Thyroid gland (tissue), 4 donors: Measurements from ENCODE around the gene ST14. TPM values are rescaled to one million over a fixed set of nuclear protein-coding genes. Genes with fewer than 3 reads are reported as not detected.

Source experiments
- DNase-seq, 2 donors: peaks; one replicate each; pipeline ENCODE4 v3.0.0-alpha.2; 2019
- H3K27ac ChIP-seq, 3 donors: fragments of 200-600 bp; sonication (generic); 1 replicate in 2 of 3; 2 replicates in 1 of 3; pipeline ENCODE4 v1.5.1; 2016 to 2019; ENCODE audit warnings: mild to moderate bottlenecking in 1 of 3, moderate library complexity in 1 of 3
- H3K27me3 ChIP-seq: fragments of 200-600 bp; sonication (generic); one replicate; pipeline ENCODE4 v1.5.1; 2019
- H3K36me3 ChIP-seq, 2 donors: fragments of 200-600 bp; sonication (generic); one replicate each; pipeline ENCODE4 v1.5.1; 2016 to 2019
- H3K4me1 ChIP-seq, 2 donors: fragments of 200-600 bp; sonication (generic); one replicate each; pipeline ENCODE4 v1.5.1; 2017 to 2019
- H3K4me3 ChIP-seq, 3 donors: fragments of 200-600 bp; sonication (generic); replicated peaks in 1 of 3; 1 replicate in 2 of 3; 2 replicates in 1 of 3; pipeline ENCODE4 v1.5.1; 2016; ENCODE audit warnings: mild to moderate bottlenecking in 1 of 3
- H3K9me3 ChIP-seq: fragments of 200-600 bp; sonication (generic); one replicate; pipeline ENCODE4 v1.5.1; 2017
- POLR2A ChIP-seq, 2 donors: fragments of 450-650 bp; IDR thresholded peaks; one replicate each; pipeline ENCODE4 v1.6.1; 2017; ENCODE audit warnings: antibody characterized with exemption in 2 of 2, mild to moderate bottlenecking in 2 of 2, moderate library complexity in 1 of 2
- WGBS, 2 donors: methylation state at CpG; one replicate each; pipeline ENCODE4 v1.1.5; 2017; 5-methylcytosine and 5-hydroxymethylcytosine counted together
- intact Hi-C: fragments of 100-400 bp; cut with DNase I; formaldehyde crosslinking; loops from one replicate; pipeline ENCODE4 v1.15.1; 2023
- total RNA-seq, 4 donors: library from RNA; depleted of rRNA; stranded (reverse); fragments of >200 nt; gene quantifications; one replicate each; pipeline ENCODE4 v1.2.3, GENCODE V29; 2016
- TF ChIP-seq, protein P1 (sequence below), 6 experiments: fragments of 200-600 bp in 3 of 6; fragments of 450-650 bp in 3 of 6; sonication (generic) in 3 of 6; IDR thresholded peaks; one replicate each; pipeline ENCODE4 v1.5.1; 2016 to 2019; ENCODE audit warnings: antibody characterized with exemption in 6 of 6, mild to moderate bottlenecking in 2 of 6, inconsistent platforms in 1 of 6, moderate library complexity in 1 of 6

ST14 gene
- 100 to 1,000 TPM in 2 of 4 donors, 10 to 100 TPM in 2; 53.3 to 102 (median 90.7) TPM for total RNA-seq

- DNase-seq = peak; percentile 88
- H3K4me1 ChIP-seq = peaks cover 23 to 45% of the 10 kb centered on the region in 2 donors
Observed at GRCh38 chr11:130159657-130160497, at the start of gene ST14. Gene ST14, plus strand, starts transcription at chr11:130159782. Its CDS starts 198 bp downstream, at chr11:130159980.

DNA sequence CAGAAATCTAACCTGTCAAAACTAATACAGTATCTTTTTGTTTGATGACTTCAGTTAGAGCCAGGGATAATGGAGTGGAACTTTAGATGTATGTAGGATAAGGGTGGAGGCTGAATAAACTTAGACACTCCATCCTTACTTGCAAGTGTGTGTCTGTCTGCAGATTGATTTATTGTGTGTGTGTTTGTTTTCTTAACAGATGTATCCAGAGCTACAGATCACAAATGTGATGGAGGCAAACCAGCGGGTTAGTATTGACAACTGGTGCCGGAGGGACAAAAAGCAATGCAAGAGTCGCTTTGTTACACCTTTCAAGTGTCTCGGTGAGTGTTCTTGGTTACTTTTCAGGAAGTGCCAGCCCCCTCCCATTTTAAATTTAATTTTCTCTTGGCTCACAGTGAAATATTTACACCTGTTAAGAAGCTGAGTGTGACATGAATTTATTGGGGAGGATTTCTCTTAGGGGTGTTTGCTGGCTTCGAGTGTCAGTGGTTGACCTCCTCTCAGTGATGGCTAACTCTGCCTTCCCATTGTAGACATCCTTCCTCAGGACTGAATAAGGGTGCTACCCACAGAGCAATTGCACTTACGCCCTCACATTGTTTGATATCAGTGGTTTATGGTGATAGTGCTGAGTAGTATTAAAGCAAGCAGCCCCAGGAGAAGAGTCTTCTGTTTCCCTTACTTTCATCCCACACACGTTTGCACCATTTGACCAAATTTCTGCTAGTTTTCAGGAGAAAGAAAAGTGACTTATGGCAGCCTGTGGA, 49.1 kb upstream of the ST14 start:
- Histone ChIP-seq H3K36me3 (peaks cover 10 to 14% of the 10 kb centered on the region in 2 donors), H3K9me3 (no peaks in the 10 kb centered on the region), H3K4me1 (peaks cover 21 to 24% of the 10 kb centered on the region in 2 donors), H3K4me3 (no peak overlapping the region), H3K27ac (no peak overlapping the region), H3K27me3 (no peaks in the 10 kb centered on the region)
- 93 to 94% methylated on average over 7 of the region's 7 CpGs for WGBS, 2 donors
- TF ChIP-seq, protein P1, sequence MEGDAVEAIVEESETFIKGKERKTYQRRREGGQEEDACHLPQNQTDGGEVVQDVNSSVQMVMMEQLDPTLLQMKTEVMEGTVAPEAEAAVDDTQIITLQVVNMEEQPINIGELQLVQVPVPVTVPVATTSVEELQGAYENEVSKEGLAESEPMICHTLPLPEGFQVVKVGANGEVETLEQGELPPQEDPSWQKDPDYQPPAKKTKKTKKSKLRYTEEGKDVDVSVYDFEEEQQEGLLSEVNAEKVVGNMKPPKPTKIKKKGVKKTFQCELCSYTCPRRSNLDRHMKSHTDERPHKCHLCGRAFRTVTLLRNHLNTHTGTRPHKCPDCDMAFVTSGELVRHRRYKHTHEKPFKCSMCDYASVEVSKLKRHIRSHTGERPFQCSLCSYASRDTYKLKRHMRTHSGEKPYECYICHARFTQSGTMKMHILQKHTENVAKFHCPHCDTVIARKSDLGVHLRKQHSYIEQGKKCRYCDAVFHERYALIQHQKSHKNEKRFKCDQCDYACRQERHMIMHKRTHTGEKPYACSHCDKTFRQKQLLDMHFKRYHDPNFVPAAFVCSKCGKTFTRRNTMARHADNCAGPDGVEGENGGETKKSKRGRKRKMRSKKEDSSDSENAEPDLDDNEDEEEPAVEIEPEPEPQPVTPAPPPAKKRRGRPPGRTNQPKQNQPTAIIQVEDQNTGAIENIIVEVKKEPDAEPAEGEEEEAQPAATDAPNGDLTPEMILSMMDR (IDR thresholded peaks at IDR 0.05) = no peak
- no peak for TF ChIP-seq POLR2A (IDR thresholded peaks at IDR 0.05)
- intact Hi-C loops = no loop called here
- DNase-seq = no peak

More at GRCh38 chr11:130159657-130160497, at the start of gene ST14:
- H3K36me3 ChIP-seq = no peaks in the 10 kb centered on the region
- H3K4me3 ChIP-seq = peak within 1 kb of the TSS; percentile 22 to 58 (median 48)
- 1 to 2% methylated on average over 9 to 59 of the region's 89 CpGs for WGBS, 2 donors
- intact Hi-C loops = no loop called here
- H3K9me3 ChIP-seq = no peaks in the 10 kb centered on the region
- H3K27me3 ChIP-seq = no peaks in the 10 kb centered on the region
- H3K27ac ChIP-seq = peak within 1 kb of the TSS; percentile 10 to 82 (median 54)
- TF ChIP-seq, protein P1 (IDR thresholded peaks at IDR 0.05) = peak in 1 of 6 experiments; percentile 5
- peak; percentile 91 to 96 for TF ChIP-seq POLR2A (IDR thresholded peaks at IDR 0.05)

DNA sequence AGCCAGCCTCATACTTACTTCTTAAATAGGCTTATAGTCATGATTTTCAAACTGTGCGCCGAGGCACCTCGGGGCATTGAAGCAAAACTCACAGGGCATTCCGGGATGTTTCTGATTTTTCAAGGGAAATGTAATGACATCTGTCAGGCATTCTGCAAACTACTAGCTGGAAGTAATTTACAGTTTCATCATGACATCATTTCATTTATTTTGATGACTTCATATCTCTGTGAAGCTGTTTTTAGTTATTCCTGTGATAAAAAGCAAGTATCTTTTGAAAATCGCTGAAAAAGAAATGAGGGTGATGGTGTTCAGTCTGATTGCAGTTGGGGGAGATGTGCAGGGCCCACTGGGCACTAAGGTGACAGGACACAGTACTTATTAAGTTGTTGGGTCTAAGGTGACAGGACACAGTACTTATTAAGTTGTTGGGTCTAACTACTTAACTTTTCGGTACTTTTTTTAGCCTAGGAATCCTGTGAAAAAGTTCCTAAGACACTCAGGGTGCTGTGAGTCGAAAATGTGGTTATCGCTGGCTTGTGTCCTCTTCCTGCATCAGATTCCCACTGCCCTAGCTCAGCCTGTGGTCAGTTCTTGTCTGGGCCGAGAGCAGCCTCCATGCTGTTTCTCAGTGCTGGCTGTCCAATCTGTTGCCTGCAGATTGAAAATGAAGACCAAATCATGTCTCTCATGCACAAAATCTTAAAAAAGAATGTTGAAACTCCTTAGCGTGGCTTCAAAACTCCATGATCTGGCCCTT, 47.3 kb upstream of the ST14 start:
- WGBS, 2 donors = 92 to 94% methylated on average over 10 of the region's 10 CpGs
- intact Hi-C loops = no loop called here
- H3K4me3 ChIP-seq = no peak overlapping the region
- TF ChIP-seq POLR2A (IDR thresholded peaks at IDR 0.05) = no peak
- TF ChIP-seq, protein P1 (IDR thresholded peaks at IDR 0.05) = no peak
- H3K27me3 ChIP-seq = no peaks in the 10 kb centered on the region
- peaks cover 15 to 17% of the 10 kb centered on the region in 2 donors for H3K4me1 ChIP-seq
- H3K9me3 ChIP-seq = no peaks in the 10 kb centered on the region
- no peak for DNase-seq
- H3K36me3 ChIP-seq = peaks cover 10 to 14% of the 10 kb centered on the region in 2 donors
- no peak overlapping the region for H3K27ac ChIP-seq

- H3K27me3 ChIP-seq = no peaks in the 10 kb centered on the region
- no peak for TF ChIP-seq POLR2A (IDR thresholded peaks at IDR 0.05)
- TF ChIP-seq, protein P1 (IDR thresholded peaks at IDR 0.05) = no peak
- intact Hi-C loops = no loop called here
Observed at GRCh38 chr11:130114281-130114680, 45.3 kb upstream of the ST14 start.

More at GRCh38 chr11:130114281-130114680, 45.3 kb upstream of the ST14 start:
- H3K4me3 ChIP-seq = no peak overlapping the region
- DNase-seq = no peak
- peak overlapping the region; percentile 64 to 78 (median 77) for H3K27ac ChIP-seq
- H3K9me3 ChIP-seq = no peaks in the 10 kb centered on the region
- H3K36me3 ChIP-seq = peaks cover 10 to 14% of the 10 kb centered on the region in 2 donors
- peaks cover 15 to 24% of the 10 kb centered on the region in 2 donors for H3K4me1 ChIP-seq
- 94% methylated on average over 5 of the region's 5 CpGs for WGBS, 2 donors
